Subcutaneous adipose tissue (tissue), 4 donors: Measurements from ENCODE around the gene RNF25. TPM values are rescaled to one million over a fixed set of nuclear protein-coding genes. Genes with fewer than 3 reads are reported as not detected.

Experiments used
- CTCF ChIP-seq: fragments of 450-650 bp; IDR thresholded peaks from one replicate; pipeline ENCODE4 v1.5.1; 2016; ENCODE audit warnings: low read depth, mild to moderate bottlenecking, control low read depth, antibody characterized with exemption, moderate library complexity
- total RNA-seq, 4 donors: library from RNA; depleted of rRNA; stranded (reverse); fragments of >200 nt; gene quantifications; one replicate each; pipeline ENCODE4 v1.1.0, GENCODE V29; 2016

RNF25 gene
- total RNA-seq, 4 donors from 2014 or later = 7.5 to 13.7 (median 12.0) TPM

- TF ChIP-seq CTCF = no peak
Measured at GRCh38 chr2:218642786-218643185, 29.0 kb downstream of the RNF25 start.

DNA sequence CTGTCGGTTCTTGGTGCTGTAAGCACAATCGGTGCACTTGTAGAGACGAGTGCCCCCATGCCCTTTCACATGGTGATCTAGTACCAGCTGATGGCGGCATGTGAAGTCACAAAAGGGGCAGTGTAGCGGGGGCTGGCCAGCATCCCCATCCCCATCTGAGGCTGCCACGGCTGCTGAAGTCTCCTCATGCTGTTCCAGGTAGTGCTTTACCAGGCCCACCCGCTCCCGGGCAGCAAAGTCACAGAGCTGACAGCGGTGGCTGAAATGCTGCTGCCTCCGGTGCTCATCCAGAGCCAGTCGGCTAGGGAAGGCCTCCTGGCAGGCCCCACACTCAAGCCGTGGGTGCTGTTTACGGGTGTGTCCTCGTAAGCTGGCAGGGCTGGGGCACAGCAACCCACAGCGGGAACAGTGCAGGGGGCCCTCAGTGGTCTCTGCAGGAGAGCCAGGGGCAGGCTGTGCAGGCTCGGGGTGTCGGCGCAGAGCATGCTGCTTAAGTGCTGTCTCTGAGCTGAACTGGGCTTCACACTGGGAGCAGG lies 29.6 kb downstream of the RNF25 start:
- no peak for TF ChIP-seq CTCF

GRCh38 chr2:218638372-218638771 lies 33.4 kb downstream of the RNF25 start:
- no peak for TF ChIP-seq CTCF

DNA sequence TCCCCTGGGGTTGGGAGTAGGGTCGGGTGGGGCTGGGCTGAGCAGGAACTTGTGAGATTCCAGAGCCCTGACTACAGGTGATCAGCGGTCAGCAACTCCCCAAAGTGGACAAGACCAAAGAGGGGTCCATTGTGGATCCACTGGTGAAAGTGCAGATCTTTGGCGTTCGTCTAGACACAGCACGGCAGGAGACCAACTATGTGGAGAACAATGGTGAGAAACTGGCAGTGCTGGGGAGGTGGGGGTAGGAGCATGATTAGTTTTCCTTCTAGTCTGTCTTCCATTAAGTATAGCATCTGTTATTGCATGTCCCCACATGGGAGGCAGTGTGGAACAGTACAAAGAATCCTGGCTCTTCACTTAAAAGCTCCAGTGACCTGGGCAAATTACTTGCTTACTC lies 36.1 kb downstream of the RNF25 start:
- TF ChIP-seq CTCF = no peak

DNA sequence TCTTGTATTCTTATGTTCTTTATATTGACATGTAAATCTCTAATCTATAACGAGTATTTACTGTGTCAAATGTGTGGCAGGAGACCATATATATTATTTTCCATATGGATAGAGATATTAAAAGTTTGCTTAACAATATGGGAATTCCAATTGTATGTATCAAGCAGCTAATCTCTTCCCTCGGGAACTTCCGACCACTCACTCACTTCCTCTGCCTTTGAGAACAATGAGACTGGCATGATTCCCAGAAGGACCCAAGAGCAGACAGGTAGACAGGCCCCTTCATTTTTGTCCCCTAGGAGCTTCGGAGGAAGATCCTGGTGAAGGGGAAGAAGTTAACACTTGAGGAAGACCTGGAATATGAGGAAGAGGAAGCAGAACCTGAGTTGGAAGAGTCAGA lies 40.0 kb downstream of the RNF25 start:
- TF ChIP-seq CTCF = no peak

DNA sequence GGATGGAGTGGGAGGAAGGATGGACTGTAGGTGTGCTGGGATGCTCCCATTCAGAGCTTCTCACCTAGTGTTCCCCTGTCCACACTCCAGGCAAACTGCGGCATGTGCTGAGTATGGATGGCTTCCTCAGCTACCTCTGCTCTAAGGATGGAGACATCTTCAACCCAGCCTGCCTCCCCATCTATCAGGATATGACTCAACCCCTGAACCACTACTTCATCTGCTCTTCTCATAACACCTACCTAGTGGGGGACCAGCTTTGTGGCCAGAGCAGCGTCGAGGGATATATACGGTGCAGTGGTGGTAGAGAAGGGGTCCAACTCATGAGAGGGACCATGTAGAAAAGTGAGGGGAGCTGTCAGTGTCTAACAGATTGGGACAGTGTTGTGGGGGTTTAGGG lies 43.9 kb downstream of the RNF25 start:
- no peak for TF ChIP-seq CTCF

- TF ChIP-seq CTCF = no peak
Measured at GRCh38 chr2:218626369-218626768, 45.4 kb downstream of the RNF25 start.
